DMS153 (cell line): Measurements from ENCODE around the gene BSND.
A peak's percentile ranks its signal among the peaks of the same experiment; 100 is the strongest.

ENCODE experiments used
- DNase-seq: peaks from one replicate; lab custom pipeline; 2025; lab: John Stamatoyannopoulos, UW

The BSND gene

DNA sequence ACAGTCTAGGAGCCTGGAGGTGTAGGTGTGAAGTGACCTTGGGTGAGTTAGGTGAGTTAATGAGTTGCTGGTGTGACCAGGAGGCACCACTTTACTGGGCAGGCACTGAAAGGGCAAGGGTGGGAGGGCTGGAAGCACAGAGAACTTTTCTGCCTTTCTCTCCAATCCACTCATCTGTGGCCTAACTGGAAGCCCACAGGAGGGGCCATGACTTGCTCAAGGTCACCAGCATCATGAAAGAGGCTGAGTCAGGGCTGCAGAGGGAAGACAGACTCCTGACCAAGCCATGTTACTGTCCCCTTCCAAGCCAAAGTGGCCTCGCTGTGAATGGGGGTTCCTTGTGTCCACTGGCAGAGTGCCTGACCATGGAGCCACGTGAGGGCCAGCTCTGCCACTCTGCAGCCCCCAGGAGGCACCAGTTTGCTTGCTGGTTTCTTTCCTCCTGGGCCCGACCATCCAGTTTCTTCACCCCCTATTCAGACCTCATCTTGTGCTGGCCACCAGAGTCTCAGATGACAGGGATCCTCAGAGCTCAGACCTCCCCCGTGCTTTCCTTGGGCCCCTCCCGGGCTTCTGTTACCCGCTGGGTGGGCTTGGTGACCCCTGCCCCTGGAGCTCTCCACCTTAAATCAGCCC is 4.3 kb upstream of the BSND start:
- no peak for DNase-seq

GRCh38 chr1:54995013-54995760 is 3.5 kb upstream of the BSND start:
- no peak for DNase-seq

- DNase-seq, result no peak
These were observed 2.9 kb upstream of the BSND start for GRCh38 chr1:54995835-54996234.

DNA sequence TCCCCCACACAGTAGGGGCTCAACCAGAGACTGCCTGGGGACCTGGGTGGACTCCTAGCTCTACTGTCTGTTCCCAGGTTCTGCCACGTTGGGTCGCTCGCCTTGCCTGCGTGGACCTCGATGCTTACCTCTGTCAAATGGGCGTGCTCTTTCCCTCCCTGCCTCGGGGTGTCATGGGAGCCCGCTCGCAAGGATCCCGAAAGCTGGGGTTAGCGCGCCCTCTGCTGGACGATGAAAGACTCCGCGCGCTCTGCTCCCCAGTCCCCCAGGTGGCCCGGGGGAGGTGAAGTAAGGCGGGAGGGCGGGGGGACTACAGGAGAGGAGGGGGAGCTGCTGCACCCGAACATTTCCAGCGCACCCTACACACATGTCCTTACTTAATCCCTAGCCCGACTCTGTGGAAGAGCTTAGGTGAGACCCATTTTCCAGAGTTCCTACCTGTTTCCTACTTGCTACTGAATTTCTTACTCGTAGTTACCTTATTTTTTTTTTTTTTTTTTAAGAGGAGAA is 2.3 kb upstream of the BSND start:
- peak; percentile 8 for DNase-seq

- no peak for DNase-seq
These were observed 1.6 kb upstream of the BSND start for GRCh38 chr1:54996869-54997710.

- no peak for DNase-seq
These were observed 1.1 kb upstream of the BSND start for GRCh38 chr1:54997711-54997986.

- no peak for DNase-seq
These were observed 633 bp upstream of the BSND start for GRCh38 chr1:54998100-54998499.

GRCh38 chr1:55000110-55001085 is 1.7 kb downstream of the BSND start:
- DNase-seq, result no peak

DNA sequence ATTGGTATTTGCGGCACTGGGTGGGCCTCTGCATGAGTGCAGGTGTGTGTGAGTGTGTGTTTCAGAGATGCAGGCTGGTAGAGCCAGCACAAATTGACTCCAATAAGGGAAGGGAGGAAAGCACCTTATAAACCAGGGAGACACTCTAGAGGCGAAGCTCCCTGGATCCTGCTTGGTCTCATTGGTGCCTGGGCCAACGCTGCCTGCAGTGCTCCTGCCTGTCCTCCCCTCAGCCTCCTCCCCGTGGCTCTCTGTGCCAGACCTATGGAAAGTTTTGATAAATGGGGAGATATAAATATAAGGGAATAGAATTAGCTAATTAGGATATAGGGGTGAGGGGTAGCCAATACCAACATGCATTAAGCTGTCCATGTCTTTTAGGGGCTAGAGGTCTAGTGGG is 2.6 kb downstream of the BSND start:
- no peak for DNase-seq

DNA sequence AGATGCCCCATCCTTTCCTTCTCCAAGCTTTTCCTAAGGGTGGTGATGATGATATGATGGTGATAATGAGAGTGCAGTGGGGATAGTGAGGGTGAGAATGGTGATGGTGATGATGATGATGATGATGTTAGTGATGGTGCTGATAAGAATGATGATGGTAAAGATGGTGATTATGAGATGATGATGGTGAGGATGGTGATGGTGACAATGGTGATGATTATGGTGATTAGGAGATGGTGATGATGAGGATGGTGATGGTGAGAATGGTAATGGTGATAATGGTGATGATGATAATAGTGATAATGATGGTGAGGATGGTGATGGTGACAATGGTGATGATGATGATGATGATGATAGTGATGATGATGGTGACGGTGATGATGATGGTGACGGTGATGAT is 4.0 kb downstream of the BSND start:
- no peak for DNase-seq

DNA sequence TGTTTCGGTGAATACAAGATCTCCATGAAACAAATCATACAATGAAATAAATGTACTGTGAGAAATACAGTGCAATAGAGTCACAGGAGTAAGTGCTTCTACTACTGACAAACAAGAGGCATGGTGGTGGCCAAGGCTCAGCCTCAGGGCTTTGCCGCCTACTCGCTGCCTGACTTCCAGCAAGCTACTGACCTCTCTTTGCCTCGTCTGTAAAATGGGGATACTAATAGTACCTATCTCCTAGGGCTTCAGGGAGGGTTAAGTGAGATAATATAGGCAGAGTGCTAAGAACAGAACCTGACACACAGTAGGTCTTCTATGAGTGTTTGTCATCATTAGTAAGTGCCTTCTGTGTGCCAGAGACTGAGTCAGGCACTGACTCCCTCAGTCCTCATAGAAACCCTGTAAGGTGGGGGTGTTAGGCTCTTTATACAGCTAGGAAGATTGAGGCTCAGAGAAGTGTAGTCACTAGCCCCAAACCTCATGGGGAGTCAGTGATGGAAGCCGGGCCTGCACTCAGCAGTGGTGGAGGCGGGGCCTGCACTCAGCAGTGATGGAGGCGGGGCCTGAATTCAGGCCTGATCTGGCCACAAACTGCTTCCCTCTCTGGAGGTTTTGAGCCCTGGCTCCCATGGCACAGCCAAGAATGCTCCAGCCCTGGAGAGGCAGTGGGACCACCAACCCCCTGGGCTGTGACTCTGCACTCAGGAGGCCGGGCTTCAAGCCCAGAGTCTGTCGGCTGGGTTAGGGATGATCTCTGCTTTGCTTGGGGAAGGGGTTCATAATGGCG is 6.8 kb downstream of the BSND start:
- DNase-seq, result no peak

DNA sequence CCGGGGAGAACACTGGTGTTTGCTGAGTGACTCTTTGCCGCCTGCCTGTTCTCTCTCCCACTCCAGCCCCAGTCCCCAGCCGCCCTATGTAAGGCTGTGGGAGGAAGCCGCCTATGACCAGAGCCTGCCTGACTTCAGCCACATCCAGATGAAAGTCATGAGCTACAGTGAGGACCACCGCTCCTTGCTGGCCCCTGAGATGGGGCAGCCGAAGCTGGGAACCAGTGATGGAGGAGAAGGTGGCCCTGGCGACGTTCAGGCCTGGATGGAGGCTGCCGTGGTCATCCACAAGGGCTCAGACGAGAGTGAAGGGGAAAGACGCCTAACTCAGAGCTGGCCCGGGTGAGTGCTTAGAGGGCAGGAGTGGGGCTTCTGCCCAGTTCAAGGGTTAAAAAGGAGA is 8.2 kb downstream of the BSND start:
- no peak for DNase-seq

GRCh38 chr1:55007625-55008024 is 8.9 kb downstream of the BSND start:
- DNase-seq, result no peak

GRCh38 chr1:55010194-55010886 is 11.6 kb downstream of the BSND start:
- no peak for DNase-seq

DNA sequence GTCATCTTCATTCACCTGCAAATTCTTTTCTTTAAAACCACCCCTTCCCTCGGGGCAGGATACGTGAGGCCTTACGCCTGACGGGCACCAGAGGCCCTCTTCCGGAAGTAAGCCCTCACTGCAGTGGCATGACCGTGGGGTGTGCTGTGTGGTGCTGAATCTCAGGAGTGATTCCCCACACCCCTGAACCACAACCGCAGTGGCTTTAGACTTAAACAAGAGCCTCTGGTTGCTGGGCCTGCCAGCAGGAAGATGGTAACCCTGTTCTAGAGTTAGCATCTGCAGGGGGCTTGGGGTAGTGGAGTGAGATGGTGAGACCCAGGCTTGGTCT is 12.1 kb downstream of the BSND start:
- no peak for DNase-seq

- peak; percentile 63 for DNase-seq
These were observed 13.9 kb downstream of the BSND start for GRCh38 chr1:55012661-55013060.

- DNase-seq, result no peak
These were observed 16.4 kb downstream of the BSND start for GRCh38 chr1:55015123-55015522.

- no peak for DNase-seq
These were observed 17.2 kb downstream of the BSND start for GRCh38 chr1:55015731-55016620.

GRCh38 chr1:55018395-55018794 is 19.7 kb downstream of the BSND start:
- no peak for DNase-seq
